Retinal pigment epithelial cell (primary cell): ENCODE results near the gene NF2.
A peak's percentile ranks its signal among the peaks of the same experiment; 100 is the strongest.

Experiments used
- DNase-seq: peaks from one replicate; pipeline ENCODE4 v3.0.0-alpha.2; 2010; ENCODE audit warnings: low read depth
- H3K4me3 ChIP-seq: 2 replicates; pipeline ENCODE4 v1.5.1; 2011; ENCODE audit warnings: mild to moderate bottlenecking, low read length, control low read depth, moderate library complexity
- CTCF ChIP-seq: conservative IDR thresholded peaks from 2 replicates; pipeline ENCODE4 v1.5.1; 2011; ENCODE audit warnings: low read depth, low read length, control low read depth, inconsistent platforms

Gene NF2

GRCh38 chr22:29632672-29633071 is 29.2 kb downstream of the NF2 start:
- no peak for TF ChIP-seq CTCF
- no peak overlapping the region for H3K4me3 ChIP-seq
- DNase-seq, result no peak

GRCh38 chr22:29633514-29634312 is 30.3 kb downstream of the NF2 start:
- no peak overlapping the region for H3K4me3 ChIP-seq
- no peak for DNase-seq
- no peak for TF ChIP-seq CTCF

- no peak overlapping the region for H3K4me3 ChIP-seq
- DNase-seq, result no peak
- TF ChIP-seq CTCF, result no peak
Observed at GRCh38 chr22:29634847-29635246, 31.4 kb downstream of the NF2 start.

- no peak for DNase-seq
- H3K4me3 ChIP-seq, result no peak overlapping the region
- peak; percentile 75 for TF ChIP-seq CTCF
Observed at GRCh38 chr22:29635734-29636357, 32.4 kb downstream of the NF2 start.

- no peak for DNase-seq
- no peak for TF ChIP-seq CTCF
- no peak overlapping the region for H3K4me3 ChIP-seq
Observed at GRCh38 chr22:29636751-29637150, 33.3 kb downstream of the NF2 start.

GRCh38 chr22:29637181-29637580 is 33.7 kb downstream of the NF2 start:
- no peak for DNase-seq
- TF ChIP-seq CTCF, result no peak
- H3K4me3 ChIP-seq, result no peak overlapping the region

GRCh38 chr22:29638678-29639077 is 35.2 kb downstream of the NF2 start:
- DNase-seq, result no peak
- no peak overlapping the region for H3K4me3 ChIP-seq
- TF ChIP-seq CTCF, result no peak
